ENCODE measurements around the gene GGACT.

Gene GGACT

GRCh38 chr13:100546713-100547405 lies 41.7 kb downstream of the GGACT start:
- no peak for DNase-seq

GRCh38 chr13:100545684-100546061 lies 42.9 kb downstream of the GGACT start:
- no peak for DNase-seq

- no peak for DNase-seq
These were observed 43.5 kb downstream of the GGACT start for GRCh38 chr13:100544866-100545683.

- DNase-seq = no peak
These were observed 44.6 kb downstream of the GGACT start for GRCh38 chr13:100543872-100544602.

- no peak for DNase-seq
These were observed 45.8 kb downstream of the GGACT start for GRCh38 chr13:100542826-100543156.

GRCh38 chr13:100541897-100542825 lies 46.4 kb downstream of the GGACT start:
- DNase-seq = no peak

- DNase-seq = no peak
These were observed 48.0 kb downstream of the GGACT start for GRCh38 chr13:100540621-100541020.

GRCh38 chr13:100537951-100538462 lies 50.6 kb downstream of the GGACT start:
- DNase-seq = no peak

GRCh38 chr13:100537486-100537885 lies 51.1 kb downstream of the GGACT start:
- no peak for DNase-seq

- peak; percentile 12 for DNase-seq
These were observed 51.9 kb downstream of the GGACT start for GRCh38 chr13:100536643-100537180.

- no peak for DNase-seq
These were observed 53.0 kb downstream of the GGACT start for GRCh38 chr13:100535426-100536135.

- no peak for DNase-seq
These were observed 53.7 kb downstream of the GGACT start for GRCh38 chr13:100534911-100535310.

- DNase-seq = no peak
These were observed 54.3 kb downstream of the GGACT start for GRCh38 chr13:100534147-100534843.

- DNase-seq = no peak
These were observed 55.0 kb downstream of the GGACT start for GRCh38 chr13:100533588-100534041.

- DNase-seq = no peak
These were observed 55.7 kb downstream of the GGACT start for GRCh38 chr13:100532836-100533435.

GRCh38 chr13:100532090-100532766 lies 56.4 kb downstream of the GGACT start:
- DNase-seq = no peak

- no peak for DNase-seq
These were observed 57.8 kb downstream of the GGACT start for GRCh38 chr13:100530671-100531213.

- DNase-seq = no peak
These were observed 58.8 kb downstream of the GGACT start for GRCh38 chr13:100529666-100530377.

- DNase-seq = no peak
These were observed 59.8 kb downstream of the GGACT start for GRCh38 chr13:100528820-100529219.
